Parathyroid adenoma (tissue), 2 donors: Measurements from ENCODE around the gene HBEGF.

ENCODE experiments used
- H2AFZ ChIP-seq: fragments of 300-600 bp; sonication (generic); one replicate; pipeline ENCODE4 v1.7.0; 2017; ENCODE audit warnings: antibody characterized with exemption, mild to moderate bottlenecking
- H3K27ac ChIP-seq: fragments of 300-600 bp; sonication (generic); one replicate; pipeline ENCODE4 v1.7.0; 2017
- H3K27me3 ChIP-seq: fragments of 300-600 bp; sonication (generic); one replicate; pipeline ENCODE4 v1.7.0; 2017; ENCODE audit warnings: low read length; ENCODE audit not compliant: control insufficient read depth, insufficient read depth
- H3K36me3 ChIP-seq: fragments of 300-600 bp; sonication (generic); one replicate; pipeline ENCODE4 v1.7.0; 2017; ENCODE audit warnings: low read length; ENCODE audit not compliant: control insufficient read depth, insufficient read depth
- H3K4me1 ChIP-seq: fragments of 300-600 bp; sonication (generic); one replicate; pipeline ENCODE4 v1.7.0; 2017; ENCODE audit warnings: control low read depth
- H3K4me2 ChIP-seq: fragments of 300-600 bp; sonication (generic); one replicate; pipeline ENCODE4 v1.7.0; 2017; ENCODE audit warnings: low read length
- H3K4me3 ChIP-seq: fragments of 300-600 bp; sonication (generic); one replicate; pipeline ENCODE4 v1.7.0; 2017; ENCODE audit warnings: low read depth, low read length
- H3K79me2 ChIP-seq: fragments of 300-600 bp; sonication (generic); one replicate; pipeline ENCODE4 v1.7.0; 2017; ENCODE audit warnings: control low read depth
- H3K9ac ChIP-seq: fragments of 300-600 bp; sonication (generic); one replicate; pipeline ENCODE4 v1.7.0; 2017; ENCODE audit warnings: mild to moderate bottlenecking
- H3K9me3 ChIP-seq: fragments of 300-600 bp; sonication (generic); one replicate; pipeline ENCODE4 v1.7.0; 2017; ENCODE audit warnings: low read length; ENCODE audit not compliant: control insufficient read depth
- CTCF ChIP-seq: fragments of 300-600 bp; sonication (generic); IDR thresholded peaks from one replicate; pipeline ENCODE4 v1.7.0; 2017; ENCODE audit warnings: antibody characterized with exemption, mild to moderate bottlenecking
- donor health status: primary hyperparathyroidism.

HBEGF gene

GRCh38 chr5:140292212-140293036 is 54.0 kb downstream of the HBEGF start:
- Histone ChIP-seq H3K27ac (peak overlapping the region; percentile 40), H3K4me2 (no peak overlapping the region), H3K9ac (no peak overlapping the region), H3K79me2 (peaks cover 43% of the 10 kb centered on the region), H3K36me3 (no peaks in the 10 kb centered on the region), H3K27me3 (no peaks in the 10 kb centered on the region), H2AFZ (no peak overlapping the region), H3K9me3 (no peaks in the 10 kb centered on the region), H3K4me3 (no peak overlapping the region), H3K4me1 (no peaks in the 10 kb centered on the region)
- no peak for TF ChIP-seq CTCF

- Histone ChIP-seq H3K27me3 (no peaks in the 10 kb centered on the region), H3K79me2 (peaks cover 61% of the 10 kb centered on the region), H3K4me2 (no peak overlapping the region), H3K4me3 (no peak overlapping the region), H3K4me1 (no peaks in the 10 kb centered on the region), H3K9me3 (no peaks in the 10 kb centered on the region), H3K36me3 (no peaks in the 10 kb centered on the region), H3K27ac (no peak overlapping the region), H3K9ac (no peak overlapping the region), H2AFZ (no peak overlapping the region)
- TF ChIP-seq CTCF: no peak
Observed at GRCh38 chr5:140287801-140288521, 58.4 kb downstream of the HBEGF start.

- Histone ChIP-seq H3K9ac (no peak overlapping the region), H3K36me3 (no peaks in the 10 kb centered on the region), H2AFZ (no peak overlapping the region), H3K9me3 (no peaks in the 10 kb centered on the region), H3K4me3 (no peak overlapping the region), H3K4me1 (no peaks in the 10 kb centered on the region), H3K4me2 (no peak overlapping the region), H3K27me3 (no peaks in the 10 kb centered on the region), H3K27ac (no peak overlapping the region), H3K79me2 (peaks cover 62% of the 10 kb centered on the region)
- no peak for TF ChIP-seq CTCF
Observed at GRCh38 chr5:140286424-140286823, 60.0 kb downstream of the HBEGF start.

GRCh38 chr5:140284013-140284412 is 62.4 kb downstream of the HBEGF start:
- no peak for TF ChIP-seq CTCF
- no peaks in the 10 kb centered on the region for H3K9me3 ChIP-seq
- no peaks in the 10 kb centered on the region for H3K27me3 ChIP-seq
- no peak overlapping the region for H3K4me3 ChIP-seq
- no peak overlapping the region for H2AFZ ChIP-seq
- H3K9ac ChIP-seq: no peak overlapping the region
- H3K79me2 ChIP-seq: peaks cover 40% of the 10 kb centered on the region
- no peaks in the 10 kb centered on the region for H3K36me3 ChIP-seq
- H3K27ac ChIP-seq: no peak overlapping the region
- H3K4me1 ChIP-seq: no peaks in the 10 kb centered on the region
- H3K4me2 ChIP-seq: no peak overlapping the region
